ENCODE measurements around the gene PGP.

DNA sequence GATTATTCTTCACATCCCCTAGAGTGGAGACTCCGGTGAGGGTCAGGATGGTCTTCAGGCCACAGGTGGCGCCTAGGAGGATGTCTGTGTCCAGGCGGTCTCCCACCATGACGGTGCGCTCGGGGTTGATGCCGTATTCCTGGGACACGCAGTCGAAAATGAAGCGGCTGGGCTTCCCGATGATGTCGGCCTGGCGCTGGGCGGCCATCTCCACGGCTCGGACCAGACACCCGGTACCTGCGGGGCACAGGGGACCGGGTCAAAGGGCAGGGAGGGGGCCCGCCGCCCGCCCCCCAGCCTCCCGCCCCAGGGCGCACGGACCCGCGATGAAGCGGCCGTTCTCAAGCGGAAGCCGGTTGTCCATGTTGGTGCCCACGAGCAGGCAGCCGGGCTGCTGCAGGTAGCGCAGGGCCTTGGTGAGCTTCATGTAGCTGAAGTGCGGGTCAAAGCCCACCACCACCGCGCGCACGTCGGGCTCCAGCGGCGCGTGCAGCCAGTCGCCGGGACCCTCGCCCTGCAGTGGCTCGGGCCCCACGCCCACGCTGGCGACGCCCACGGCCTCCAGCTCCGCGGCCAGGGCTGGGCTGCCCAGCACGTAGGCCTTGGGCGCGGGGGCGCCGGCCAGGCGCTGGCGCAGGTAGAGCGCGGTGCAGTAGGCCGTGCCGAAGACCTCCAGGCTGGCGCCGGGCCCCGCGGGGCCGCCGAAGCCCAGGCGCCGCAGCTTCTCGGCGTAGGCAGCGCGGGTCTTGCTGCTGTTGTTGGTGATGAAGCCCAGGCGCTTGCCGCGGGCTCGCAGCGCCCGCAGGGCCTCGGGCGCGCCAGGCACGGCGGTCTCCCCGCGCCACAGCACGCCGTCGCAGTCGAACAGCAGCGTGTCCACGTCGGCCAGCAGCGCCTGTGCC lies 572 bp downstream of the PGP start:
- TF ChIP-seq CTCF (IDR thresholded peaks at IDR 0.05) (no peak), POLR2A (IDR thresholded peaks at IDR 0.05) (no peak)
